ENCODE data around the gene KIF26A. TPM values are rescaled to one million over a fixed set of nuclear protein-coding genes. Genes with fewer than 3 reads are reported as not detected.

KIF26A gene
- total RNA-seq, 4 donors from 2014 or later: 0.74 to 7.3 (median 2.4) TPM

DNA sequence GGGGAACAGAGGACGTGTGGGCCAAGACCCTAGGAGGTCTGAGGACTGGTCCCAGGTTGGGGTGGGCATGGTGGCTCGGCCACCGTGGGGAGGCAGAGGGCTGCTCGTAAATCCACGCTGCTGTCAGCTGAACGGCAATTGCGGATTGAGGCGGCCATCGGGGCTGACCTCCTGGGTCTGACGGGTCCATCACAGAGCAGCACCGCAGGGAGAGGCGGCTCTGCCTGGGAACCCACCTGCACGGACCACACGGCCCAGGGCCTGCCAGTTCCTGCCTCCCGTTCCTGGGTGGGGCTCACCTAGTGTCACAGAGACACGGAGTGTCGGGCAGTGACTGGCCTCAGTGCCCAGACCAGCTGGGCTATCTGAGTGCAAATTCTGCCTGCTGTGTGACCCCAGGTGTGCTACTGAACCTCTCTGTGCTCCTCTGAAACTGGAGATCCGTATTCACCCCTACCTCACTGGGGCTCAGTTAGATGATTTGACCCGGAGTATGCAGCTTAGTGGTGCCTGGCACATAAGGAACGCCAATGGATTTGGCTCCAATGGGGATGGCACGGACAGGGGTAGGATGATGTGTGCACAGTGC, 53.1 kb downstream of the KIF26A start:
- TF ChIP-seq, protein P1, sequence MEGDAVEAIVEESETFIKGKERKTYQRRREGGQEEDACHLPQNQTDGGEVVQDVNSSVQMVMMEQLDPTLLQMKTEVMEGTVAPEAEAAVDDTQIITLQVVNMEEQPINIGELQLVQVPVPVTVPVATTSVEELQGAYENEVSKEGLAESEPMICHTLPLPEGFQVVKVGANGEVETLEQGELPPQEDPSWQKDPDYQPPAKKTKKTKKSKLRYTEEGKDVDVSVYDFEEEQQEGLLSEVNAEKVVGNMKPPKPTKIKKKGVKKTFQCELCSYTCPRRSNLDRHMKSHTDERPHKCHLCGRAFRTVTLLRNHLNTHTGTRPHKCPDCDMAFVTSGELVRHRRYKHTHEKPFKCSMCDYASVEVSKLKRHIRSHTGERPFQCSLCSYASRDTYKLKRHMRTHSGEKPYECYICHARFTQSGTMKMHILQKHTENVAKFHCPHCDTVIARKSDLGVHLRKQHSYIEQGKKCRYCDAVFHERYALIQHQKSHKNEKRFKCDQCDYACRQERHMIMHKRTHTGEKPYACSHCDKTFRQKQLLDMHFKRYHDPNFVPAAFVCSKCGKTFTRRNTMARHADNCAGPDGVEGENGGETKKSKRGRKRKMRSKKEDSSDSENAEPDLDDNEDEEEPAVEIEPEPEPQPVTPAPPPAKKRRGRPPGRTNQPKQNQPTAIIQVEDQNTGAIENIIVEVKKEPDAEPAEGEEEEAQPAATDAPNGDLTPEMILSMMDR (IDR thresholded peaks at IDR 0.05): no peak
- ATAC-seq (ENCODE audit: low FRiP score) (no peak), DNase-seq (ENCODE audit: low spot score) (no peak)

DNA sequence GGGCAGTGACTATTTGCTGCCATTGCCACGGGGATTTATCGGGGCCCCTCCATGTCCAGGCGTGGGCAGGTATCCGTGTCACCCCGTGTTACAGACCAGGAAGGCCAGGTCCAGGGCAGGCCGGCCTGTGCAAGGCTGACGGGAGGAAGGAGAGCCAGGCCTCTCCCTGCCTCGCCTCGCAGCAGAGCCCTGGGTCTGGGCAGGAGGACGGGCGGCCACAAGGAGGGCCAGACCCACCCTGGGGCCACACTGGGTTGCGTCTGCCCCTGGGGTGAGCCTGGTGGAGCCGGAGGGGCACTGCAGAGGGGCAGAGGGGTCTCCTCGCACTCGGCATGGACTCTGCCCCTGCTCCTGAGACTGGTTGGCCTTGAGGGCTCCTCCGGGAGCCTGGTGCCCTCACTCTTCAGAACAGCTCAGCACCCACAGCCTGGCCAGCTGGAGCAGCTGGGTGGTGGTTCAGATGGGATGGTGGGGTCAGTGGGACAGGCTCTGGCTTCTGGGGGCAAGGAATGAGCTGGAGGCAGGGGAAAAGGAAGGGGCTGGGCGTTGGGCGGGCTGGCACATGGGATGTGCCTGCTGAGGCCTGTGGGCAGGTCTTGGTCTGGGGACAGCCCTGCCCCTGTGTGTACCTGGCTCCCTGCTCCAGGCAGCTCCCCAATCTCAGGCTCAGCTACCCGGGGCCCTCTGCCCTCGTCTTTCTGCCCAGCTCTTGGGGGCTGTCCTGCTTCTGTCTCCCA, 53.9 kb downstream of the KIF26A start:
- no peak for ATAC-seq (ENCODE audit: low FRiP score)
- no peak for DNase-seq (ENCODE audit: low spot score)
- TF ChIP-seq, protein P1 (IDR thresholded peaks at IDR 0.05): no peak

DNA sequence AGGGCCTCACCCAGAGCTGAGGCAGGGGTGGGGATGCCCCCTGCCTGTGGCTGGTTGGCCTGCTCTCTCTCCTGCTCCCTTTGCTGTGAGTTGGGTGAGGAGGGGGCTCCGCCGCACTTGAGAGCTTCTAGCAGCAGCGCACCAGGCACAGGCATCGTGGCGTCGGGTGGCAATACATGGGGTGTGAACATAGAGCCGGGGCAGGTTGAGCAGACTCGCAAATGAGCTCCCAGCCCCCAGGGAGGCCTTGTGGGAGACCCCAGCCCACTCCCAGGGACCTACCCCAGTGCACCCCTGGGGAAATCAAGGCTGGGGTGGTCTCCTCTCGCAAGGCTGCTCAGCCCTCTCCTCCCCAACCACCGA, 54.5 kb downstream of the KIF26A start:
- TF ChIP-seq, protein P1 (IDR thresholded peaks at IDR 0.05): no peak
- no peak for DNase-seq (ENCODE audit: low spot score)
- no peak for ATAC-seq (ENCODE audit: low FRiP score)

DNA sequence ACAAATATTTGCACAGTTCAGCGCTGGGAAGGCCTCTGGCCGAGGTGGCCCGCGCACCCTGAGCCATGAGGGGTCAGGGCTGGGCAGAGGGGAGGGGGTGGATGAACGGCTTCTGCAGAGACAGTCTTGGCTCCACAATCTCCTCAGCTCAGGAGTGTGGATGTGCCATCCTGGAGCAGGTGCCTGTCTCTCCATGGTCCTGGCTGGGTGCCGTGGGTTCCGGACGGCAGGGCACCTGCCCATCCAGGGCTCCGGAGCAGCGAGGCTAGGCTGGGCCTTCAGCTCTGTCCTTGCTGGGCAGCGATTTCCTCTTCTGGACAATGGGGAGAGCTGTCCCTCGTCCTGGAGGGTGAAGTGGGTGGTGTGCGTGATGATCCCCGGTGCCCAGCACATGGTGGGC, 55.6 kb downstream of the KIF26A start:
- TF ChIP-seq, protein P1 (IDR thresholded peaks at IDR 0.05): no peak
- DNase-seq (ENCODE audit: low spot score): no peak
- ATAC-seq (ENCODE audit: low FRiP score): no peak

DNA sequence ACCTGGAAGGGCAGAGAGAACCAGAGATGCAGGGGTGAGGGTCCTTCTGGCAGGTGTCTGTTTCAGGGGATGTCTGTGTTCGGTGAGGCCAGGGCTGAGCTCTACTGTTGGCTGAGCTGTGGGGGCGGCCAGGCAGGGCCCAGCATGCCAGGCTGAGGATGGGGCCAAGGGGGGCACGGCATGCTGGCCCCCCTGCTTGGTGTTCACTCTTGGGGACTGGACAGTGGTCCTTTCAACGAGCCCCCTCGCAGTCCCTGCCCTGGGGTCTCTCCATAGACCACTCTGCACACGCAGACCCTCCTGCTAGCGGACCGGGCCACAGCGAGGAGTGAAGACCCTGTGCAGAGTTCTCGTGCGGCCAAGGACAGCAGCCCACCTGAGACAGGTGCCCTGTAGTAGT, 56.3 kb downstream of the KIF26A start:
- DNase-seq (ENCODE audit: low spot score) (no peak), ATAC-seq (ENCODE audit: low FRiP score) (no peak)
- TF ChIP-seq, protein P1 (IDR thresholded peaks at IDR 0.05): no peak

DNA sequence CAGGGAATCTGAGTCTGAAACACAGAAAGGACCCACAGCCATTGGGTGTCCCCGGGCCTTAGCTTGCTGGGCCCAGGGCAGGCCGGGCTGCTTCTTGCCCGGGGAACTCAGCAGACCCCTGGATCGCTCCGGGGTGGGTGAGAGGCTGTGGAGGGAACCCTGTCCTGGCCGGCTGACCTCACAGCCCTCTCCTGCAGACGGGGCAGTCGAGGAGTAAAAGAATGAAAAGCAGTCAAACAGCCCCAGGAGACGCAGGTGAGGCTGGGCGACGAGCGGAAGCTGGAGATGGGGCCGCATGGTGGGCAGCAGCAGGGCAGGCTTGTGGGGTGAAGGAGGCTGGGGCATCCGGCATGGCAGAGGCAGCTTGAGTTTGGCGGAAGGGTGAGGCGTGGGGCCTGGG, 57.0 kb downstream of the KIF26A start:
- ATAC-seq (ENCODE audit: low FRiP score) (no peak), DNase-seq (ENCODE audit: low spot score) (no peak)
- TF ChIP-seq, protein P1 (IDR thresholded peaks at IDR 0.05): no peak

DNA sequence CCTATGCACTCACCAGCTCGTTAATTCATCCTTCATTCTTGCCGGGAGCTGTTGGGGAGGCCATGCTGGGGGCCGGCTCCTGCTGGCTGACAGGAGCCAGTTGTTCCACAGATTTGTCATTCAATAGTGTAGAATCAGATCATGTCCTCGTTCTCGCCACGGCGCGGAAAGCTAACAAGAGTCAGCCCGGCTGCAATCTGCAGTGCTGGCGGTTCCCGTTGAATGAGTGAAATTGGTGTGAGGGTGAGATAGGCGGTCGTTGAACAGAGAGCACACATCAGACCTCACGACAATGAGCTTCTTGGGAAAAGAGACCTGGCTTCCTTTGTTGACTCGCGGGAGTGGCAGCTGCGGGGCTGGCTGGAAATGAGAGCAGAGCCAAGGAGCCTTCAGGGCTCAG, 57.5 kb downstream of the KIF26A start:
- no peak for ATAC-seq (ENCODE audit: low FRiP score)
- no peak for DNase-seq (ENCODE audit: low spot score)
- TF ChIP-seq, protein P1 (IDR thresholded peaks at IDR 0.05): no peak
